ENCODE measurements around the gene ZNF74. TPM values are rescaled to one million over a fixed set of nuclear protein-coding genes. Genes with fewer than 3 reads are reported as not detected.

ZNF74 gene
- polyA plus RNA-seq, 1 donor = 11.6 TPM

- DNase-seq = no peak
- no CpG with 5 or more reads among the region's 2 CpGs for WGBS (ENCODE audit: insufficient coverage, low lambda C conversion rate)
- H3K9me3 ChIP-seq (ENCODE audit: control insufficient read depth, low read depth, low read length) = peaks cover 4% of the 10 kb centered on the region
Measured at GRCh38 chr22:20419664-20419951, 25.7 kb downstream of the ZNF74 start.

GRCh38 chr22:20420157-20420842 is 26.3 kb downstream of the ZNF74 start:
- peaks cover 4% of the 10 kb centered on the region for H3K9me3 ChIP-seq (ENCODE audit: control insufficient read depth, low read depth, low read length)
- H3K4me3 ChIP-seq (ENCODE audit: low read length) = no peak overlapping the region
- H3K4me1 ChIP-seq (ENCODE audit: control insufficient read depth, insufficient read depth, low read length) = no peaks in the 10 kb centered on the region
- peaks cover 16% of the 10 kb centered on the region for H3K27me3 ChIP-seq (ENCODE audit: control insufficient read depth, insufficient read depth, low read length)
- no peak for DNase-seq
- H3K36me3 ChIP-seq (ENCODE audit: control insufficient read depth, insufficient read depth, low read length) = peaks cover 5% of the 10 kb centered on the region
- H3K27ac ChIP-seq (ENCODE audit: low read length) = no peak overlapping the region
- 75% methylated on average over 2 of the region's 11 CpGs for WGBS (ENCODE audit: insufficient coverage, low lambda C conversion rate)

More at GRCh38 chr22:20419664-20419951, 25.7 kb downstream of the ZNF74 start:
- Histone ChIP-seq H3K4me1 (ENCODE audit: control insufficient read depth, insufficient read depth, low read length) (no peaks in the 10 kb centered on the region), H3K4me3 (ENCODE audit: low read length) (no peak overlapping the region), H3K27me3 (ENCODE audit: control insufficient read depth, insufficient read depth, low read length) (peaks cover 11% of the 10 kb centered on the region), H3K36me3 (ENCODE audit: control insufficient read depth, insufficient read depth, low read length) (peaks cover 2% of the 10 kb centered on the region), H3K27ac (ENCODE audit: low read length) (no peak overlapping the region)

- Histone ChIP-seq H3K4me1 (ENCODE audit: control insufficient read depth, insufficient read depth, low read length) (no peaks in the 10 kb centered on the region), H3K9me3 (ENCODE audit: control insufficient read depth, low read depth, low read length) (peaks cover 4% of the 10 kb centered on the region), H3K36me3 (ENCODE audit: control insufficient read depth, insufficient read depth, low read length) (peaks cover 5% of the 10 kb centered on the region), H3K27ac (ENCODE audit: low read length) (no peak overlapping the region), H3K4me3 (ENCODE audit: low read length) (no peak overlapping the region), H3K27me3 (ENCODE audit: control insufficient read depth, insufficient read depth, low read length) (peaks cover 22% of the 10 kb centered on the region)
- WGBS (ENCODE audit: insufficient coverage, low lambda C conversion rate) = no CpG with 5 or more reads among the region's 7 CpGs
- DNase-seq = no peak
Measured at GRCh38 chr22:20421507-20421874, 27.5 kb downstream of the ZNF74 start.

- WGBS (ENCODE audit: insufficient coverage, low lambda C conversion rate) = no CpG with 5 or more reads among the region's 21 CpGs
- peak overlapping the region; percentile 21 for H3K27ac ChIP-seq (ENCODE audit: low read length)
- no peaks in the 10 kb centered on the region for H3K4me1 ChIP-seq (ENCODE audit: control insufficient read depth, insufficient read depth, low read length)
- peaks cover 5% of the 10 kb centered on the region for H3K36me3 ChIP-seq (ENCODE audit: control insufficient read depth, insufficient read depth, low read length)
- DNase-seq = peak in 1 of 2 donors; percentile 42
- H3K27me3 ChIP-seq (ENCODE audit: control insufficient read depth, insufficient read depth, low read length) = peaks cover 30% of the 10 kb centered on the region
- H3K4me3 ChIP-seq (ENCODE audit: low read length) = no peak overlapping the region
- peaks cover 4% of the 10 kb centered on the region for H3K9me3 ChIP-seq (ENCODE audit: control insufficient read depth, low read depth, low read length)
Measured at GRCh38 chr22:20422271-20423007, 28.5 kb downstream of the ZNF74 start.

- DNase-seq = no peak
- H3K4me3 ChIP-seq (ENCODE audit: low read length) = no peak overlapping the region
- H3K27ac ChIP-seq (ENCODE audit: low read length) = peak overlapping the region; percentile 21
- peaks cover 3% of the 10 kb centered on the region for H3K9me3 ChIP-seq (ENCODE audit: control insufficient read depth, low read depth, low read length)
- no peaks in the 10 kb centered on the region for H3K4me1 ChIP-seq (ENCODE audit: control insufficient read depth, insufficient read depth, low read length)
- H3K27me3 ChIP-seq (ENCODE audit: control insufficient read depth, insufficient read depth, low read length) = peaks cover 36% of the 10 kb centered on the region
- WGBS (ENCODE audit: insufficient coverage, low lambda C conversion rate) = 0% methylated on average over 1 of the region's 20 CpGs
- peaks cover 5% of the 10 kb centered on the region for H3K36me3 ChIP-seq (ENCODE audit: control insufficient read depth, insufficient read depth, low read length)
Measured at GRCh38 chr22:20423008-20423905, 29.3 kb downstream of the ZNF74 start.

GRCh38 chr22:20423906-20424551 is 30.1 kb downstream of the ZNF74 start:
- Histone ChIP-seq H3K27me3 (ENCODE audit: control insufficient read depth, insufficient read depth, low read length) (peaks cover 43% of the 10 kb centered on the region), H3K4me3 (ENCODE audit: low read length) (no peak overlapping the region), H3K27ac (ENCODE audit: low read length) (no peak overlapping the region), H3K4me1 (ENCODE audit: control insufficient read depth, insufficient read depth, low read length) (no peaks in the 10 kb centered on the region), H3K36me3 (ENCODE audit: control insufficient read depth, insufficient read depth, low read length) (peaks cover 10% of the 10 kb centered on the region), H3K9me3 (ENCODE audit: control insufficient read depth, low read depth, low read length) (no peaks in the 10 kb centered on the region)
- WGBS (ENCODE audit: insufficient coverage, low lambda C conversion rate) = no CpG with 5 or more reads among the region's 31 CpGs
- no peak for DNase-seq

GRCh38 chr22:20424568-20424931 is 30.6 kb downstream of the ZNF74 start:
- DNase-seq = no peak
- H3K27ac ChIP-seq (ENCODE audit: low read length) = no peak overlapping the region
- peaks cover 48% of the 10 kb centered on the region for H3K27me3 ChIP-seq (ENCODE audit: control insufficient read depth, insufficient read depth, low read length)
- no CpG with 5 or more reads among the region's 15 CpGs for WGBS (ENCODE audit: insufficient coverage, low lambda C conversion rate)
- peaks cover 10% of the 10 kb centered on the region for H3K36me3 ChIP-seq (ENCODE audit: control insufficient read depth, insufficient read depth, low read length)
- no peak overlapping the region for H3K4me3 ChIP-seq (ENCODE audit: low read length)
- no peaks in the 10 kb centered on the region for H3K9me3 ChIP-seq (ENCODE audit: control insufficient read depth, low read depth, low read length)
- H3K4me1 ChIP-seq (ENCODE audit: control insufficient read depth, insufficient read depth, low read length) = peaks cover 3% of the 10 kb centered on the region

- no peak overlapping the region for H3K4me3 ChIP-seq (ENCODE audit: low read length)
- peaks cover 3% of the 10 kb centered on the region for H3K9me3 ChIP-seq (ENCODE audit: control insufficient read depth, low read depth, low read length)
- H3K4me1 ChIP-seq (ENCODE audit: control insufficient read depth, insufficient read depth, low read length) = peaks cover 7% of the 10 kb centered on the region
- DNase-seq = no peak
- H3K27ac ChIP-seq (ENCODE audit: low read length) = no peak overlapping the region
- peaks cover 53% of the 10 kb centered on the region for H3K27me3 ChIP-seq (ENCODE audit: control insufficient read depth, insufficient read depth, low read length)
- WGBS (ENCODE audit: insufficient coverage, low lambda C conversion rate) = no CpG with 5 or more reads among the region's 59 CpGs
- H3K36me3 ChIP-seq (ENCODE audit: control insufficient read depth, insufficient read depth, low read length) = peaks cover 10% of the 10 kb centered on the region
Measured at GRCh38 chr22:20424932-20425565, 31.1 kb downstream of the ZNF74 start.

GRCh38 chr22:20425566-20426258 is 31.8 kb downstream of the ZNF74 start:
- H3K4me1 ChIP-seq (ENCODE audit: control insufficient read depth, insufficient read depth, low read length) = peaks cover 14% of the 10 kb centered on the region
- peaks cover 8% of the 10 kb centered on the region for H3K9me3 ChIP-seq (ENCODE audit: control insufficient read depth, low read depth, low read length)
- H3K4me3 ChIP-seq (ENCODE audit: low read length) = no peak overlapping the region
- no peak overlapping the region for H3K27ac ChIP-seq (ENCODE audit: low read length)
- H3K27me3 ChIP-seq (ENCODE audit: control insufficient read depth, insufficient read depth, low read length) = peaks cover 59% of the 10 kb centered on the region
- DNase-seq = no peak
- H3K36me3 ChIP-seq (ENCODE audit: control insufficient read depth, insufficient read depth, low read length) = peaks cover 10% of the 10 kb centered on the region
- WGBS (ENCODE audit: insufficient coverage, low lambda C conversion rate) = no CpG with 5 or more reads among the region's 96 CpGs

Measured in large intestine (tissue), 3 donors.